Measurements from ENCODE around the gene C9orf50. TPM values are rescaled to one million over a fixed set of nuclear protein-coding genes. Genes with fewer than 3 reads are reported as not detected.

The C9orf50 gene
- total RNA-seq, 1 experiment from 2014 or later: not detected

DNA sequence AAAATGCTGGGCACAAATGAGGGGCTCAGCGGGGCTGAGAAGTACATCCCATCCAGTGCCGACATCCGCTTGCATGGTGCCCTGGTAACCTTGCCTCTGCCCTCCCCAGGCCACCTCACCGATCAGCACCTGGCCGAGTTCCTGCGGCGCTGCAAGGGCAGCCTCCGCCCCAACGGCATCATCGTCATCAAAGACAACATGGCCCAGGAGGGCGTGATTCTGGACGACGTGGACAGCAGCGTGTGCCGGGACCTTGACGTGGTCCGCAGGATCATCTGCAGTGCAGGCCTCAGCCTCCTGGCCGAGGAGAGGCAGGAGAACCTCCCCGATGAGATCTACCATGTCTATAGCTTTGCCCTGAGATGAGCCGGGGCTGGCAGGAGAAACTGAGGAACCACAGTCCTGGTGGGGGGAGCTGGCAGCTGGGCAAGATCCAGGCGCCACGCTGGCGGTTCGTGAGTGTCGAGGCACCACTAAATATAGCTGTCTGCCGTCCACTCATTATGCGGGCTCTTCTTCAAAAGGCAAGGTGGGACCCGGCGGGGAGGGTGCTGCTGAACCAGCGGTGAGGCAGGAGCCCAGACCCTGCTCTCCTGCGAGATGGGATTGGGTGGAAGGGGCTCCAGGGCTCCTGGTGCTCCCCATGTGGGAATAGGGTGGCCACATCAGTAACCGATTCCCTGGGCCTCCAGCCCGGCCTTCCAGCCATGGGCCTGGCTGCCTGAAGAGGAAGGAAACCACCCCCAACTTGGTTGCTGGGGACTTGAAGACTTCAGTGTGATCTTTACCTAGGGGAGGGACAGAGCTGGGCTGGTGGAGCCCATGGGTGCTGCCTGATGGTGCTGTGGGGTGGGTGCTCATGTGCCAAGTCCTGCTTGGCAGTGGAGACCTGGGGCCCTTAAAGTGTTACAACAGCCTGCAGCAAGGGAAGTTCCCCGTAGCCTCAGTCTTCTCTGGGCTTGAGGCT is 14.5 kb upstream of the C9orf50 start:
- peaks cover 47% of the 10 kb centered on the region for H3F3A ChIP-seq (ENCODE audit: insufficient read depth, low read depth)
- H3K36me3 ChIP-seq (ENCODE audit: low read depth): no peaks in the 10 kb centered on the region
- peaks cover 65% of the 10 kb centered on the region for H4K20me1 ChIP-seq (ENCODE audit: insufficient read depth)
- POLR2A ChIA-PET (ENCODE audit: unreplicated experiment): no interaction called here
- no peak overlapping the region for H3K27ac ChIP-seq
- no peak for DNase-seq
- intact Hi-C loops (cut with micrococcal nuclease; ENCODE audit: unreplicated experiment): no loop called here
- H2AFZ ChIP-seq: no peak overlapping the region
- H3K4me3 ChIP-seq: no peak overlapping the region
- no peaks in the 10 kb centered on the region for H3K27me3 ChIP-seq (ENCODE audit: insufficient read depth, low read depth)
- no peak for TF ChIP-seq EZH2 (IDR thresholded peaks at IDR 0.05; ENCODE audit: low read depth)
- TF ChIP-seq, protein P1, sequence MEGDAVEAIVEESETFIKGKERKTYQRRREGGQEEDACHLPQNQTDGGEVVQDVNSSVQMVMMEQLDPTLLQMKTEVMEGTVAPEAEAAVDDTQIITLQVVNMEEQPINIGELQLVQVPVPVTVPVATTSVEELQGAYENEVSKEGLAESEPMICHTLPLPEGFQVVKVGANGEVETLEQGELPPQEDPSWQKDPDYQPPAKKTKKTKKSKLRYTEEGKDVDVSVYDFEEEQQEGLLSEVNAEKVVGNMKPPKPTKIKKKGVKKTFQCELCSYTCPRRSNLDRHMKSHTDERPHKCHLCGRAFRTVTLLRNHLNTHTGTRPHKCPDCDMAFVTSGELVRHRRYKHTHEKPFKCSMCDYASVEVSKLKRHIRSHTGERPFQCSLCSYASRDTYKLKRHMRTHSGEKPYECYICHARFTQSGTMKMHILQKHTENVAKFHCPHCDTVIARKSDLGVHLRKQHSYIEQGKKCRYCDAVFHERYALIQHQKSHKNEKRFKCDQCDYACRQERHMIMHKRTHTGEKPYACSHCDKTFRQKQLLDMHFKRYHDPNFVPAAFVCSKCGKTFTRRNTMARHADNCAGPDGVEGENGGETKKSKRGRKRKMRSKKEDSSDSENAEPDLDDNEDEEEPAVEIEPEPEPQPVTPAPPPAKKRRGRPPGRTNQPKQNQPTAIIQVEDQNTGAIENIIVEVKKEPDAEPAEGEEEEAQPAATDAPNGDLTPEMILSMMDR (conservative IDR thresholded peaks at IDR 0.05): no peak
- H3K4me1 ChIP-seq (replicated peaks; ENCODE audit: insufficient read depth): peaks cover 4% of the 10 kb centered on the region
- H3K79me2 ChIP-seq (ENCODE audit: low read depth): peaks cover 41% of the 10 kb centered on the region
- no TSS peak for BruUV-seq (replicated peaks)
- H3K9me3 ChIP-seq (ENCODE audit: insufficient read depth, low read depth): no peaks in the 10 kb centered on the region
- H3K4me2 ChIP-seq: no peak overlapping the region
- CTCF ChIA-PET: no interaction called here
- no peaks in the 10 kb centered on the region for H3K9me2 ChIP-seq (ENCODE audit: insufficient read depth)

DNA sequence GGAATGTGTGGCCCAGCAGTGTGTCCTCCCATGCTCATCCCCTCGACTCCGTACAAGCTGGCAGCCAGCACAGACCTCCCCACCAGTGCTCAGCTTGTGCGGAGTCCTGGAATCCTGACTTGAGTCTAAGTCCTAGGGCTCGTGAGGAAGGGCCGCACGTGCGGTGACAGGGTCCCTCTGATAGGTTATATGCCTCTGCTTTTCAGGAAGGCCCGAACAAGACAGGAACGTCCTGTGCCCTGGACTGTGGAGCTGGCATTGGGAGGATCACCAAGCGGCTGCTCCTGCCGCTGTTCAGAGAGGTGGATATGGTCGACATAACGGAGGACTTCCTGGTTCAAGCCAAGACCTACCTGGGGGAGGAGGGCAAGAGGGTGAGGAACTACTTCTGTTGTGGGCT is 12.9 kb upstream of the C9orf50 start:
- H3F3A ChIP-seq (ENCODE audit: insufficient read depth, low read depth): peaks cover 41% of the 10 kb centered on the region
- peaks cover 77% of the 10 kb centered on the region for H4K20me1 ChIP-seq (ENCODE audit: insufficient read depth)
- H3K27me3 ChIP-seq (ENCODE audit: insufficient read depth, low read depth): no peaks in the 10 kb centered on the region
- POLR2A ChIA-PET (ENCODE audit: unreplicated experiment): no interaction called here
- BruUV-seq (replicated peaks): no TSS peak
- intact Hi-C loops (cut with micrococcal nuclease; ENCODE audit: unreplicated experiment): no loop called here
- no peaks in the 10 kb centered on the region for H3K9me2 ChIP-seq (ENCODE audit: insufficient read depth)
- H3K27ac ChIP-seq: no peak overlapping the region
- H3K79me2 ChIP-seq (ENCODE audit: low read depth): peaks cover 45% of the 10 kb centered on the region
- no peak overlapping the region for H3K4me2 ChIP-seq
- no peaks in the 10 kb centered on the region for H3K36me3 ChIP-seq (ENCODE audit: low read depth)
- CTCF ChIA-PET: no interaction called here
- DNase-seq: no peak
- TF ChIP-seq, protein P1 (conservative IDR thresholded peaks at IDR 0.05): no peak
- no peak for TF ChIP-seq EZH2 (IDR thresholded peaks at IDR 0.05; ENCODE audit: low read depth)
- no peaks in the 10 kb centered on the region for H3K9me3 ChIP-seq (ENCODE audit: insufficient read depth, low read depth)
- no peak overlapping the region for H2AFZ ChIP-seq
- 0 out of 2 replicates have a peak, but pooled peaks cover under 1% of the 10 kb centered on the region for H3K4me1 ChIP-seq (replicated peaks; ENCODE audit: insufficient read depth)
- H3K4me3 ChIP-seq: no peak overlapping the region

DNA sequence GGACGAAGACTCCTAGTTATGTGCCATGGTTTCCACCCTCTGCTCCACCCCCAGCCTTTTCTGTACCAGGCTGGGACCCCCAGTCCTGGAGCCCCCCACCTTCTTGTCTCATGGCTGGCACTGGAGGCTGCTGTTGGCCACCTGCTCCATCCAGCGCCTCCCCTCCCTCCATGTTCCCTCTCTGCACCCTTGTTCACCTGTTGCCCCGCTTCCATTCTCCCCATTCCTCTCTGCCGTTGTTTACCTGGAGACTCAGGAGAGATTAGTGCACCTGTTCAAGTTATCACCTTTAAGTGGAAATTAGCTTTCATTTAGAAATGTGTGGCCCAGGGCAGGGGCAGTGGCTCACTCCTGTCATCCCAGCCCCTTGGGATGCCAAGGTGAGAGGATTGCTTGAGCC is 12.3 kb upstream of the C9orf50 start:
- CTCF ChIA-PET: no interaction called here
- DNase-seq: no peak

More for the DNA sequence above, 12.3 kb upstream of the C9orf50 start:
- peaks cover 44% of the 10 kb centered on the region for H3F3A ChIP-seq (ENCODE audit: insufficient read depth, low read depth)
- no peak for TF ChIP-seq EZH2 (IDR thresholded peaks at IDR 0.05; ENCODE audit: low read depth)
- TF ChIP-seq, protein P1 (conservative IDR thresholded peaks at IDR 0.05): no peak
- no TSS peak for BruUV-seq (replicated peaks)
- H3K36me3 ChIP-seq (ENCODE audit: low read depth): no peaks in the 10 kb centered on the region; the same call in 1 of the 2 replicates
- H2AFZ ChIP-seq: no peak overlapping the region
- no peaks in the 10 kb centered on the region for H3K27me3 ChIP-seq (ENCODE audit: insufficient read depth, low read depth)
- no peaks in the 10 kb centered on the region for H3K9me2 ChIP-seq (ENCODE audit: insufficient read depth)
- H3K4me2 ChIP-seq: no peak overlapping the region
- H3K9me3 ChIP-seq (ENCODE audit: insufficient read depth, low read depth): no peaks in the 10 kb centered on the region
- no peak overlapping the region for H3K27ac ChIP-seq
- H3K4me1 ChIP-seq (replicated peaks; ENCODE audit: insufficient read depth): peaks cover 7% of the 10 kb centered on the region; the same call in 1 of the 2 replicates
- H3K4me3 ChIP-seq: no peak overlapping the region
- intact Hi-C loops (cut with micrococcal nuclease; ENCODE audit: unreplicated experiment): no loop called here
- peaks cover 52% of the 10 kb centered on the region for H3K79me2 ChIP-seq (ENCODE audit: low read depth)
- peaks cover 77% of the 10 kb centered on the region for H4K20me1 ChIP-seq (ENCODE audit: insufficient read depth)
- POLR2A ChIA-PET (ENCODE audit: unreplicated experiment): no interaction called here
